ENCODE measurements around the gene FHL2. TPM values are rescaled to one million over a fixed set of nuclear protein-coding genes. Genes with fewer than 3 reads are reported as not detected.
"Not testable (repeated sequence)": the region's sequence is repeated elsewhere in the genome, so short reads cannot be mapped to it uniquely, and the experiment has no call there.

FHL2 gene
- total RNA-seq, 2 experiments from 2014 or later, result 3.4 to 4.1 TPM

GRCh38 chr2:105329561-105330495, 69.0 kb downstream of the FHL2 start, which contains the start of gene TGFBRAP1:
TSS of gene TGFBRAP1 (minus strand) at chr2:105329735. CDS start at chr2:105308301, 21,434 bp downstream.
- H3K4me3 Mint-ChIP-seq, result peak within 1 kb of the TSS; percentile 83
- H3K9me3 Mint-ChIP-seq (ENCODE audit: low read depth), result no peaks in the 10 kb centered on the region
- ATAC-seq (peak; percentile 91), DNase-seq (peak; percentile 56)
- no peaks in the 10 kb centered on the region for H3K27me3 Mint-ChIP-seq
- peak within 1 kb of the TSS; percentile 88 for H3K27ac Mint-ChIP-seq
- peaks cover 7% of the 10 kb centered on the region for H3K36me3 Mint-ChIP-seq
- H3K4me1 Mint-ChIP-seq, result peaks cover 39% of the 10 kb centered on the region
- CTCF ChIA-PET, result interaction anchor here (1.0 to 2.0 kb wide), 4 partner anchors 11 to 28 kb away, joined by 3 to 6 read pairs (median 6); no protein-coding TSS in a partner anchor

- peak overlapping the region; percentile 83 for H3K4me3 Mint-ChIP-seq
- H3K4me1 Mint-ChIP-seq, result peaks cover 37% of the 10 kb centered on the region
- ATAC-seq (peak; percentile 21), DNase-seq (peak; percentile 46)
- H3K9me3 Mint-ChIP-seq (ENCODE audit: low read depth), result no peaks in the 10 kb centered on the region
- H3K36me3 Mint-ChIP-seq, result peaks cover 7% of the 10 kb centered on the region
- CTCF ChIA-PET, result interaction anchor here (1.4 to 2.0 kb wide), 2 partner anchors 11 to 18 kb away, joined by 3 to 6 read pairs; no protein-coding TSS in a partner anchor
- peak overlapping the region; percentile 68 for H3K27ac Mint-ChIP-seq
- no peaks in the 10 kb centered on the region for H3K27me3 Mint-ChIP-seq
Observed at GRCh38 chr2:105329197-105329554, 69.7 kb downstream of the FHL2 start.

GRCh38 chr2:105328281-105329196, 70.3 kb downstream of the FHL2 start:
- H3K9me3 Mint-ChIP-seq (ENCODE audit: low read depth), result no peaks in the 10 kb centered on the region
- H3K4me1 Mint-ChIP-seq, result peaks cover 41% of the 10 kb centered on the region
- peaks cover 7% of the 10 kb centered on the region for H3K36me3 Mint-ChIP-seq
- peak; percentile 72 for DNase-seq
- H3K27ac Mint-ChIP-seq, result peak overlapping the region; percentile 68
- no peaks in the 10 kb centered on the region for H3K27me3 Mint-ChIP-seq
- no peak for ATAC-seq
- CTCF ChIA-PET, result interaction anchor here (1.3 to 2.0 kb wide), 3 partner anchors 10 to 41 kb away, joined by 3 to 6 read pairs (median 3); no protein-coding TSS in a partner anchor
- peak overlapping the region; percentile 83 for H3K4me3 Mint-ChIP-seq

DNA sequence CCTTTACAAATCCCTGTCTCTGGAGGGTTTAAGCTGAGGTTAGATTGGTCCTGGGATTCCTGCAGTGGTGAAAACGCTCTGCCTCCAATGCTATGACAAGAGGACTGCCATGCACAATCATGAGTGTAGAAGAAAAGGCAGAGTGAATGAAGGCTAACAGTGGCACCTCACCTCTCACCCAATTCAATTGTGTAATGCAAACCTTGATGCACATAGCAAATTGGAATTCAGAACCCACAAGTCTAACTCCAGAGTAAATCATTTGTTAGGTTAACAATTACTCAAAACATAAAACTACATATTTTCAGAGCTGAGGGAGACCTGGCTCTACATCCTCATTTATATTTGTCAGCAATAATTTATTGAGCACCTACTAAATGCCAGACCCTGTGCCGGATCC, 71.2 kb downstream of the FHL2 start:
- no peaks in the 10 kb centered on the region for H3K27me3 Mint-ChIP-seq
- CTCF ChIA-PET, result interaction anchor here (1.3 kb wide), 1 partner anchor 40 kb away, joined by 3 read pairs; no protein-coding TSS in a partner anchor
- no peaks in the 10 kb centered on the region for H3K9me3 Mint-ChIP-seq (ENCODE audit: low read depth)
- no peak for ATAC-seq
- DNase-seq, result no peak
- peaks cover 11% of the 10 kb centered on the region for H3K36me3 Mint-ChIP-seq
- no peak overlapping the region for H3K27ac Mint-ChIP-seq
- peak overlapping the region; percentile 83 for H3K4me3 Mint-ChIP-seq
- H3K4me1 Mint-ChIP-seq, result peaks cover 46% of the 10 kb centered on the region

DNA sequence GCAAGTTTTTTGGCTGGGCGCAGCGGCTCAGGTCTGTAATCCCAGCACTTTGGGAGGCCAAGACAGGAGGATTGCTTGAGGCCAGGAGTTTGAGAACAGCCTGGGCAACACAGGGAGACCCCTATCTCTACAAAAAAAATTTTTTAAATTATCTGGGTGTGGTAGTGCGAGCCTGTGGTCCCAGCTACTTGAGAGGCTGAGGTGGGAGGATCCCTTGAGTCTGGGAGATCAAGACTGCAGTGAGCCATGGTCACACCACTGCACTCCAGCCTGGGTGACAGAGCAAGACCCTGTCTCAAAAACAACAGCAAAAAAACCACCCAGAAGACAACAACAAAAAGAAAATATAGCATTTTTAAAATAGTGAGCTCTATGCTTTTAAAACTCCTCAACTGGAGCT, 71.6 kb downstream of the FHL2 start:
- DNase-seq; H3K9me3 Mint-ChIP-seq (ENCODE audit: low read depth); ATAC-seq; H3K4me3 Mint-ChIP-seq; H3K27me3 Mint-ChIP-seq; H3K27ac Mint-ChIP-seq: not testable (repeated sequence)
- peaks cover 12% of the 10 kb centered on the region for H3K36me3 Mint-ChIP-seq
- H3K4me1 Mint-ChIP-seq, result peaks cover 48% of the 10 kb centered on the region
- CTCF ChIA-PET, result interaction anchor here (1.3 kb wide), 1 partner anchor 39 kb away, joined by 3 read pairs; no protein-coding TSS in a partner anchor

- no peak overlapping the region for H3K4me3 Mint-ChIP-seq
- H3K4me1 Mint-ChIP-seq, result peaks cover 43% of the 10 kb centered on the region
- CTCF ChIA-PET, result interaction anchor here (1.5 kb wide), 1 partner anchor 37 kb away, joined by 3 read pairs; no protein-coding TSS in a partner anchor
- H3K27me3 Mint-ChIP-seq, result no peaks in the 10 kb centered on the region
- DNase-seq (no peak), ATAC-seq (no peak)
- H3K9me3 Mint-ChIP-seq (ENCODE audit: low read depth), result no peaks in the 10 kb centered on the region
- H3K36me3 Mint-ChIP-seq, result peaks cover 12% of the 10 kb centered on the region
- H3K27ac Mint-ChIP-seq, result no peak overlapping the region
Observed at GRCh38 chr2:105325389-105325963, 73.4 kb downstream of the FHL2 start.

- Mint-ChIP-seq H3K27ac (no peak overlapping the region), H3K36me3 (peaks cover 12% of the 10 kb centered on the region), H3K4me1 (peaks cover 37% of the 10 kb centered on the region), H3K9me3 (ENCODE audit: low read depth) (no peaks in the 10 kb centered on the region), H3K4me3 (no peak overlapping the region), H3K27me3 (no peaks in the 10 kb centered on the region)
- ATAC-seq (no peak), DNase-seq (no peak)
- CTCF ChIA-PET, result interaction anchor here (1.5 kb wide), 1 partner anchor 37 kb away, joined by 3 read pairs; no protein-coding TSS in a partner anchor
Observed at GRCh38 chr2:105324732-105325131, 74.1 kb downstream of the FHL2 start.

DNA sequence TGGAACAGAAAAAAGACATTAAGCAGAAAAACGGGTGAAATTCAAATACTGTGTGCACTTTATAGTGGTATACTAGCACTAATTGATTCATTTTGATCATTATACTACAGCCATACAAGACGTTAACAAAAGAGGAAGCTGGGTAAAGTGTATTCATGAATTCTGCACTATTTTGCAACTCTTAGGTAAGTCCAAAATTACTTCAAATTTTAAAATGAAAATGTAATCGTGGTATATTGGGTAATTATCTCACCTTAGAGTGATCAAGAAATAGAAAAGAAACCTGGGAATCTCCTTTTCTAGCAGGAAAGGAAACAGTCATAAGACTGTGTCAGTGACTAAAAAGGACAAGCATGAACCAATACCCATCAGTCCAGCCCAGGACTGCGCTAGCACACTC, 74.8 kb downstream of the FHL2 start:
- no peak overlapping the region for H3K27ac Mint-ChIP-seq
- H3K9me3 Mint-ChIP-seq (ENCODE audit: low read depth), result no peaks in the 10 kb centered on the region
- no peak overlapping the region for H3K4me3 Mint-ChIP-seq
- peaks cover 12% of the 10 kb centered on the region for H3K36me3 Mint-ChIP-seq
- ATAC-seq, result no peak
- CTCF ChIA-PET, result interaction anchor here (1.5 kb wide), 1 partner anchor 36 kb away, joined by 3 read pairs; no protein-coding TSS in a partner anchor
- H3K27me3 Mint-ChIP-seq, result no peaks in the 10 kb centered on the region
- peaks cover 36% of the 10 kb centered on the region for H3K4me1 Mint-ChIP-seq
- DNase-seq, result no peak

DNA sequence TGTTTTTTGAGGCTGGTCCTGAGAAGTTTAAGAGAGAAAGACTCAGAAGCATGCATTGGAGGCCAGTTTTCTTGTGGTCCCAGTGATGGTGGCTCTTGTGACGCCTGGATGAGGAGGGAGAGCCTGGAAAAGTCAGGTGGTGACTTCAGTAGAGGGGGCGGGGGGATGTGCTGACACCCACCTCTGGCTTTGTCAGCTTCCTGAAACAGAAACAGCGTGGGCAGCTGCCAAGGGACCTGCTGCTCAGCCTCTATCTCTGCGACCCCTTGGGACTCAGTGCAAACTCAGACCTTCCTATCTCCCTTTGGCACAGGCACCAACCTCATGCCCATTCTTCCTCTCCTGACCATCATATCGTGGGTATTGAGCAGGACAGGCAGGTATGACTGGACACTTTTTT, 75.7 kb downstream of the FHL2 start:
- Mint-ChIP-seq H3K27me3 (no peaks in the 10 kb centered on the region), H3K4me3 (no peak overlapping the region), H3K27ac (no peak overlapping the region), H3K36me3 (peaks cover 12% of the 10 kb centered on the region), H3K4me1 (peaks cover 29% of the 10 kb centered on the region), H3K9me3 (ENCODE audit: low read depth) (no peaks in the 10 kb centered on the region)
- CTCF ChIA-PET, result interaction anchor here (1.1 to 1.4 kb wide), 2 partner anchors 12 to 85 kb away, joined by 3 to 5 read pairs; no protein-coding TSS in a partner anchor
- DNase-seq (no peak), ATAC-seq (no peak)

DNA sequence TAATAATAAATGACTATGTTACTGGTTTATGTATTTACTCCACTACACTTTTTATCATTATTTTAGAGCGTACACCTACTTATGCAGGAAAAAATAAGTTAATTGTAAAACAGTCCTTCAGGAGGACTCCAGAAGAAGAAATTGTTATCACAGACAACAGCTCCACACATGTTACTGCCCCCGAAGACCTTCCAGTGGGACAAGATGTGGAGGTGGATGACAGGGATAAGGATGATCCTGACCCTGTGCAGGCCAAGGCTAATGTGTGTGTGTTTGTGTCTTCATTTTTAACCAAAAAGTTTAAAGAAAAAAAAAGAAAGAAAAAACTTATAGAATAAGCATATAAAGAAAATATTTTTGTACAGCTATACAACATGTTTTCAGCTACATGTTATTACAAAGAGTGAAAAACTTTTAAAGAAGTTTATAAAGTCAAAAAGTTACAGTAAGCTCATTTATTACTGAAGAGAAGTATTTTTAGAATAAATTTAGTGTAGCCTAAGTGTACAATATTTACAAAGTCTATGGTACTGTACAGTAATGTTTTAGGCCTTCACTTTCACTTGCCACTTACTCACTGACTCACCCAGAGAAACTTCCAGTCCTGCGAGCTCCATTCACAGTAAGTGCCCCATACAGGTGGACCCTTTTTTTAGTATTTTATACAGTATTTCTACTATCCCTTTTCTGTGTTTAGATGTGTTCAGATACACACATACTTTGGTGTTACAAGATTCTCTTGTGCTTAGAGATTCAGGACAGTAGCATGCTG, 76.8 kb downstream of the FHL2 start:
- peaks cover 24% of the 10 kb centered on the region for H3K4me1 Mint-ChIP-seq
- CTCF ChIA-PET, result interaction anchor here (0.8 to 1.4 kb wide), 3 partner anchors 11 to 84 kb away, joined by 3 to 5 read pairs (median 3); no protein-coding TSS in a partner anchor

DNA sequence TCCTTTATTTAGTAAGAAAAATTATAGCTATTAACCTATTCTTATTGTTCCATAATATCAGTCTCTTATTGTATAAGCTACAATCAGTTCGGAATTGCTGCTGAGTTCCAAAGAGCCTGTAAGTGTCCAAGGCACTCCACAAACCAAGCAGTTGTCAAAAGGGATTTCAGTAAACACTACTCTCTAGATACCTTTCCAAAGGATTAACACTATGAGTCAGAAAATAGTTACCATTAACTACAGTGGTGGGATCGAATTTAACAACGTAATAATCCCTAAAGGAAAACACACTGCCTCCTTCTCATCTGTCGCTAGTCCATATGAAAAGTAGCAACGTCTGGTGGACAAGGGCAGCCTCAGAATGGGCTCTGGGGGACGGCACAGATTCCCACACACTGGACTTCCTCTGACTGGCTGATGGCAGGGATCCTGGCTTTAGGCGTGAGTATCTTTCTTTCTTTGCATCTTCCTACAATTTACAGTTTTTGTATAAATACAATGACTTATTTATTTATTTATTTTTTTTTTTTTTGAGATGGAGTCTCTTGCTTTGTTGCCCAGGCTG, 78.1 kb downstream of the FHL2 start:
- no peaks in the 10 kb centered on the region for H3K27me3 Mint-ChIP-seq
- H3K36me3 Mint-ChIP-seq, result peaks cover 9% of the 10 kb centered on the region
- peaks cover 22% of the 10 kb centered on the region for H3K4me1 Mint-ChIP-seq
- ATAC-seq, result no peak
- no peak for DNase-seq
- H3K9me3 Mint-ChIP-seq (ENCODE audit: low read depth), result no peaks in the 10 kb centered on the region
- no peak overlapping the region for H3K27ac Mint-ChIP-seq
- no peak overlapping the region for H3K4me3 Mint-ChIP-seq
- CTCF ChIA-PET, result interaction anchor here (1.1 kb wide), 1 partner anchor 21 kb away, joined by 3 read pairs; no protein-coding TSS in a partner anchor

More for the DNA sequence above, 76.8 kb downstream of the FHL2 start:
- DNase-seq, result no peak
- H3K27me3 Mint-ChIP-seq, result no peaks in the 10 kb centered on the region
- H3K27ac Mint-ChIP-seq, result no peak overlapping the region
- H3K4me3 Mint-ChIP-seq, result no peak overlapping the region
- H3K9me3 Mint-ChIP-seq (ENCODE audit: low read depth), result no peaks in the 10 kb centered on the region
- H3K36me3 Mint-ChIP-seq, result peaks cover 12% of the 10 kb centered on the region
- no peak for ATAC-seq

Measured in activated CD8-positive, alpha-beta memory T cell treated with anti-CD3 and anti-CD28 coated beads, Interleukin-2, amount 10 ng/mL, durations not matched to agents 7 days and 5 days (primary cell).